VCaP (cell line): ENCODE data around the gene TRIOBP.

ENCODE experiments used
- H3K27ac ChIP-seq: fragments of 450-650 bp; 2 replicates; pipeline ENCODE4 v1.5.1; 2017
- CTCF ChIP-seq: fragments of 450-650 bp; conservative IDR thresholded peaks from 2 replicates; pipeline ENCODE4 v1.5.1; 2017; ENCODE audit warnings: mild to moderate bottlenecking, moderate library complexity

TRIOBP gene

GRCh38 chr22:37752189-37753087, 55.6 kb downstream of the TRIOBP start:
- H3K27ac ChIP-seq, result peak overlapping the region; percentile 92
- TF ChIP-seq CTCF, result 0 out of 2 replicates have a peak, but pooled peaks have one; percentile 8

DNA sequence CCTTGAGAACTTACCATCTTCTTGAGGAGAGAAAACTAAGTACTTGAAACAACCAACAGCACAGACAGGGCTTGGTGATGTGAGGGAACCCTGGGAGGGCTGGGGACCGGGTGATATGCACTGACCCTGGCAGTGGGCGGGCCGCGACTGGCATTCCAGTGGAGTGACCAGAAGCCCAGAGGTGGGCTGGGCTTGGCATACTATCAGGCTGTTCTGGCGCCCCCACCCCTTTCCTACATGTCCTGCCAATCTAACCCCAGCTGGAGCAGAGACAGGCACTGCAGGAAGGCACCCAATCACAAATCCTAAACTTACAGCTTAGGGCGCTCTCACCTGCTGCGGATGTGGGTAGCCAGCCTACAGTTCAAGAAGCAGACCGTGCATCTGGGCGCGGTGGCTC, 56.9 kb downstream of the TRIOBP start:
- no peak for TF ChIP-seq CTCF
- peak overlapping the region; percentile 92 for H3K27ac ChIP-seq

DNA sequence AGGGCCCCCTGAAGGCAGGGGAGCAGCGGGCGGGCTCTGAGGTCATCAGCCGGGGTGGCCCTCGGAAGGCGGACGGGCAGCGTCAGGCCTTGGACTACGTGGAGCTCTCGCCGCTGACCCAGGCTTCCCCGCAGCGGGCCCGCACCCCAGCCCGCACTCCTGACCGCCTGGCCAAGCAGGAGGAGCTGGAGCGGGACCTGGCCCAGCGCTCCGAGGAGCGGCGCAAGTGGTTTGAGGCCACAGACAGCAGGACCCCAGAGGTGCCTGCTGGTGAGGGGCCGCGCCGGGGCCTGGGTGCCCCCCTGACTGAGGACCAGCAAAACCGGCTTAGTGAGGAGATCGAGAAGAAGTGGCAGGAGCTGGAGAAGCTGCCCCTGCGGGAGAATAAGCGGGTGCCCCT, 60.8 kb downstream of the TRIOBP start:
- no peak for TF ChIP-seq CTCF
- H3K27ac ChIP-seq, result no peak overlapping the region

DNA sequence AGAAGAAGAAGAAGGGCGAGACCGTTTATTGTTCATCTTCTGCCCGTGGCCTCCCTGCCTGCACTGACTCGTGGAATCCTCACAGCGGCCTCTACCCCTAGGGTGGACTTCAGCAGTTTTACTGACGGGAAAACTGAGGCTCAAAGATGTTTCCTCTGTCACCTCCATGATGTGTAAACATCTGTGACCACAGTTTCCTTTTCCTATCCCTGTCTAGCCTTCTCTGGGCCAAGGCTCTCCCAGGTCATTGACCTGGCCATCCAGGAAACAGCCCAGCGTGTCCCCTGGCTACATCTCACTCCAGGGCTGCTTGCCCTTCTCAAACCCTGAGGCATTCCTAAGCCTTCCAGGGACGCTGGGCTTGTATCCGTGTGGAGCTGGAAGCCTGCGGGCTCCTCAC, 61.8 kb downstream of the TRIOBP start:
- no peak overlapping the region for H3K27ac ChIP-seq
- TF ChIP-seq CTCF, result no peak

DNA sequence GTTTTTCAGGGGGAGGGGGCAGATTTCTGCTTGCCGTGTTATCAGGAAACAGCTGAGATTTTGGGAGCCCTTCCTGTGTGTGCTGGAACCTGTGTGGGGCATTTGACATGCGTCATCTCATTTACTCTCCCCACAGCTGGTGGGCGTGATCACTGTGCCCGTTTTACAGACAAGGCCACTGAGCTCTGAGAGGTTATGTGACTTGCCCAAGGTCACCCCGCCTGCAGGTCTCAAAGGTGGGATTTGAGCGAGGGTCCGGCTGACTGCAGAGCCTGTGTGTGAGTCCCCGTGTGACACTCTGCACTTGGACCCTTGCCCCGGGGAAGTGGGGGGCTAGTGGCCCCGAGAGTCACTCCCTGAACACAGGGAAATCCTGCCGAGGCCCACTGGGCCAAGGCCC, 62.4 kb downstream of the TRIOBP start:
- H3K27ac ChIP-seq, result no peak overlapping the region
- TF ChIP-seq CTCF, result no peak

DNA sequence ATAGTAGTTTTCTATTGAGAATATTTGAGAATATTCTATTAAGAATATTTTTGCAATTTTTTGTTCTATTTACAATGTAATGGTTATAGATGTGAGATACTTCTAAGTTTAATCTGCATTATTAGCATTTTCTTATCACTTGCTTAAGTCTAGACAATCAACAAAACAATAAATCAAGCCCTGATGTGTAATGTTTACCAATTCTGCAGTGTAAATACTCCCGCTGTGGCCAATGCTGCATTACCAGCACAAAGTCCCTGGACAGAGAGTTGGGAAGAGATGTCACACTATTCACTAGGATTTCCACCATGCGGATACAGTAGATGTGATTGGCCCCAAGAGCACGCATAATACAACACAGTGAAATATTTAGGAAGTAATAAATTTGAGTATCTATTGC, 63.3 kb downstream of the TRIOBP start:
- TF ChIP-seq CTCF, result no peak
- H3K27ac ChIP-seq, result no peak overlapping the region

GRCh38 chr22:37762389-37762836, 65.6 kb downstream of the TRIOBP start:
- no peak overlapping the region for H3K27ac ChIP-seq
- TF ChIP-seq CTCF, result no peak
